Suprapubic skin (tissue), 3 donors: Measurements from ENCODE around the gene XPOT.

Source experiments
- EP300 ChIP-seq: sonication (generic); formaldehyde crosslinking; IDR thresholded peaks from one replicate; pipeline ENCODE4 v1.6.1; 2017; ENCODE audit warnings: antibody characterized with exemption
- POLR2A ChIP-seq, 2 donors: fragments of 450-650 bp; IDR thresholded peaks; one replicate each; pipeline ENCODE4 v1.6.1; 2017; ENCODE audit warnings: antibody characterized with exemption in 2 of 2, mild to moderate bottlenecking in 2 of 2, moderate library complexity in 2 of 2
- TF ChIP-seq, protein P1 (sequence below), 2 donors: fragments of 200-600 bp in 1 of 2; fragments of 450-650 bp in 1 of 2; sonication (generic) in 1 of 2; IDR thresholded peaks; one replicate each; pipeline ENCODE4 v1.5.1; 2016 to 2019; ENCODE audit warnings: antibody characterized with exemption in 2 of 2, mild to moderate bottlenecking in 1 of 2, moderate library complexity in 1 of 2

DNA sequence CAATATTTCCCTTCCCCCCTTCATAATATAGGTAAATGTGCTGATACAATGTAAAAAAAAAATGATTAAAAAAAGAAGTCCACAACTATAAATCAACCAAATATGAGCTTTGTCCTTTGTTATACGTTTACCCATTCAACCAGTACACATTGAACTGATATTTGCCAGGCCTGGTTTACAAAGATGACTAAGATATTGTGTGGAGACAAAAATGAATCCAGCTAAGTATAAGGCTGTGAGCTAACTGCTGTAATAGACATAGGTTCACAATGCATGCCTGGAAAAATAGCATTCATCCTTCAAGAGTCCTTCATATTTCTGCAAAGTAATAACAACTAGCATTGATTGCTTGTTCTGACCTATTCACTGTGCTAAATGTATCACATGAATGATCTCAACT, 20.5 kb upstream of the XPOT start:
- TF ChIP-seq, protein P1, sequence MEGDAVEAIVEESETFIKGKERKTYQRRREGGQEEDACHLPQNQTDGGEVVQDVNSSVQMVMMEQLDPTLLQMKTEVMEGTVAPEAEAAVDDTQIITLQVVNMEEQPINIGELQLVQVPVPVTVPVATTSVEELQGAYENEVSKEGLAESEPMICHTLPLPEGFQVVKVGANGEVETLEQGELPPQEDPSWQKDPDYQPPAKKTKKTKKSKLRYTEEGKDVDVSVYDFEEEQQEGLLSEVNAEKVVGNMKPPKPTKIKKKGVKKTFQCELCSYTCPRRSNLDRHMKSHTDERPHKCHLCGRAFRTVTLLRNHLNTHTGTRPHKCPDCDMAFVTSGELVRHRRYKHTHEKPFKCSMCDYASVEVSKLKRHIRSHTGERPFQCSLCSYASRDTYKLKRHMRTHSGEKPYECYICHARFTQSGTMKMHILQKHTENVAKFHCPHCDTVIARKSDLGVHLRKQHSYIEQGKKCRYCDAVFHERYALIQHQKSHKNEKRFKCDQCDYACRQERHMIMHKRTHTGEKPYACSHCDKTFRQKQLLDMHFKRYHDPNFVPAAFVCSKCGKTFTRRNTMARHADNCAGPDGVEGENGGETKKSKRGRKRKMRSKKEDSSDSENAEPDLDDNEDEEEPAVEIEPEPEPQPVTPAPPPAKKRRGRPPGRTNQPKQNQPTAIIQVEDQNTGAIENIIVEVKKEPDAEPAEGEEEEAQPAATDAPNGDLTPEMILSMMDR (IDR thresholded peaks at IDR 0.05): no peak
- no peak for TF ChIP-seq EP300
- no peak for TF ChIP-seq POLR2A (IDR thresholded peaks at IDR 0.05)
